NCI-H1105 (cell line): Measurements from ENCODE around the gene SAMM50.

Experiments used
- DNase-seq: peaks from one replicate; lab custom pipeline; 2025; lab: John Stamatoyannopoulos, UW

Gene SAMM50

GRCh38 chr22:44029069-44029468 lies 73.8 kb downstream of the SAMM50 start:
- DNase-seq, result no peak

GRCh38 chr22:44030051-44030701 lies 74.9 kb downstream of the SAMM50 start:
- no peak for DNase-seq

GRCh38 chr22:44030702-44031082 lies 75.5 kb downstream of the SAMM50 start:
- DNase-seq, result no peak

GRCh38 chr22:44031158-44031952 lies 76.1 kb downstream of the SAMM50 start:
- no peak for DNase-seq

GRCh38 chr22:44032126-44032730 lies 77.0 kb downstream of the SAMM50 start:
- no peak for DNase-seq

GRCh38 chr22:44033287-44033686 lies 78.0 kb downstream of the SAMM50 start:
- no peak for DNase-seq

- no peak for DNase-seq
Measured at GRCh38 chr22:44033694-44034093, 78.5 kb downstream of the SAMM50 start.

- DNase-seq, result no peak
Measured at GRCh38 chr22:44037519-44038375, 82.5 kb downstream of the SAMM50 start.

GRCh38 chr22:44039566-44040171 lies 84.4 kb downstream of the SAMM50 start:
- no peak for DNase-seq

- DNase-seq, result no peak
Measured at GRCh38 chr22:44042249-44043218, 87.3 kb downstream of the SAMM50 start.

- no peak for DNase-seq
Measured at GRCh38 chr22:44045145-44045544, 89.9 kb downstream of the SAMM50 start.
